ENCODE measurements around the gene ZSCAN2.

- TF ChIP-seq CTCF (IDR thresholded peaks at IDR 0.05; ENCODE audit: low read length) (no peak), EZH2phosphoT487 (IDR thresholded peaks at IDR 0.05; ENCODE audit: low read length) (no peak), EZH2 (optimal IDR thresholded peaks at IDR 0.05; ENCODE audit: low read depth, low read length) (no peak)
Measured at GRCh38 chr15:84648539-84648938, 47.7 kb downstream of the ZSCAN2 start.

Data from MM.1S (cell line).